ENCODE results near the gene MSMO1.

DNA sequence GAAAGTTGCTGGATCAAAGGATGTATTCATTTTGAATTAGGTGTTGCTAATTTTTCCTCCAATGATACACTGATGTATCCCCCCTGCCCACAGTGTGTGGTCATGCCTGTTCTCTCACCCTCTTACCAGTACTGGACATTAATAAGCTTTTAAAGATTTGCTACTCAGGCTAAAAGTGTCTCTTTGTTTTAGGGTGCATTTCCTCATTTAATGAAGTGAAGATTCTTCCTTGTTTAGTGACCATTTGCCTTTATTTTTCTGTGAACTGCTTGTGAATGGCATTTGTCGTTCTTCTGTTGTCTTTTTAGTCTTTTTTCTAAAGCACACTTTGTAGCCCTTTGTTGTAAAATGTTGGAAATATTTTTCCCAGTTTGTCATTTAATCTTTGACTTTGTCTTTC lies 5.0 kb downstream of the MSMO1 start:
- TF ChIP-seq, protein P1, sequence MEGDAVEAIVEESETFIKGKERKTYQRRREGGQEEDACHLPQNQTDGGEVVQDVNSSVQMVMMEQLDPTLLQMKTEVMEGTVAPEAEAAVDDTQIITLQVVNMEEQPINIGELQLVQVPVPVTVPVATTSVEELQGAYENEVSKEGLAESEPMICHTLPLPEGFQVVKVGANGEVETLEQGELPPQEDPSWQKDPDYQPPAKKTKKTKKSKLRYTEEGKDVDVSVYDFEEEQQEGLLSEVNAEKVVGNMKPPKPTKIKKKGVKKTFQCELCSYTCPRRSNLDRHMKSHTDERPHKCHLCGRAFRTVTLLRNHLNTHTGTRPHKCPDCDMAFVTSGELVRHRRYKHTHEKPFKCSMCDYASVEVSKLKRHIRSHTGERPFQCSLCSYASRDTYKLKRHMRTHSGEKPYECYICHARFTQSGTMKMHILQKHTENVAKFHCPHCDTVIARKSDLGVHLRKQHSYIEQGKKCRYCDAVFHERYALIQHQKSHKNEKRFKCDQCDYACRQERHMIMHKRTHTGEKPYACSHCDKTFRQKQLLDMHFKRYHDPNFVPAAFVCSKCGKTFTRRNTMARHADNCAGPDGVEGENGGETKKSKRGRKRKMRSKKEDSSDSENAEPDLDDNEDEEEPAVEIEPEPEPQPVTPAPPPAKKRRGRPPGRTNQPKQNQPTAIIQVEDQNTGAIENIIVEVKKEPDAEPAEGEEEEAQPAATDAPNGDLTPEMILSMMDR (IDR thresholded peaks at IDR 0.05), result no peak
- no peak for TF ChIP-seq POLR2A (IDR thresholded peaks at IDR 0.05)

Data from heart left ventricle (tissue), 13 donors.